ENCODE measurements around the gene DES.
"Not testable (repeated sequence)": the region's sequence is repeated elsewhere in the genome, so short reads cannot be mapped to it uniquely, and the experiment has no call there.

DES gene

GRCh38 chr2:219405451-219405850 lies 12.7 kb upstream of the DES start:
- Histone ChIP-seq H3K27me3 (replicated peaks; ENCODE audit: insufficient read depth, low read length) (peaks cover 3% of the 10 kb centered on the region; the same call in 1 of the 2 replicates), H3K79me2 (ENCODE audit: low read length) (no peaks in the 10 kb centered on the region), H2AFZ (ENCODE audit: low read length) (no peak overlapping the region)

GRCh38 chr2:219405958-219406860 lies 12.0 kb upstream of the DES start:
- H3K4me3 ChIP-seq (ENCODE audit: low read length): no peak overlapping the region
- no peak overlapping the region for H2AFZ ChIP-seq (ENCODE audit: low read length)
- H3K27me3 ChIP-seq (replicated peaks; ENCODE audit: insufficient read depth, low read length): peaks cover 3% of the 10 kb centered on the region; the same call in 1 of the 2 replicates
- no peak overlapping the region for H3K4me2 ChIP-seq (ENCODE audit: low read depth, low read length)
- no peak for TF ChIP-seq EZH2phosphoT487 (IDR thresholded peaks at IDR 0.05; ENCODE audit: low read length)
- no peak for TF ChIP-seq CTCF (IDR thresholded peaks at IDR 0.05; ENCODE audit: low read length)
- TF ChIP-seq EZH2 (optimal IDR thresholded peaks at IDR 0.05; ENCODE audit: low read depth, low read length): no peak
- H3K9me2 ChIP-seq (replicated peaks; ENCODE audit: insufficient read depth, low read length): no peaks in the 10 kb centered on the region
- H4K20me1 ChIP-seq (ENCODE audit: insufficient read depth, low read length): no peaks in the 10 kb centered on the region
- no peaks in the 10 kb centered on the region for H3F3A ChIP-seq (ENCODE audit: insufficient read depth, low read length)
- no peaks in the 10 kb centered on the region for H3K4me1 ChIP-seq (ENCODE audit: low read length)
- no peak overlapping the region for H3K27ac ChIP-seq (ENCODE audit: low read length)
- no peak for DNase-seq
- H3K9me3 ChIP-seq (replicated peaks; ENCODE audit: insufficient read depth, low read length): no peaks in the 10 kb centered on the region
- H3K36me3 ChIP-seq (replicated peaks; ENCODE audit: insufficient read depth, low read length): no peaks in the 10 kb centered on the region
- H3K9ac ChIP-seq (ENCODE audit: low read length): no peak overlapping the region
- no peaks in the 10 kb centered on the region for H3K79me2 ChIP-seq (ENCODE audit: low read length)

More at GRCh38 chr2:219405451-219405850, 12.7 kb upstream of the DES start:
- no peaks in the 10 kb centered on the region for H3K9me3 ChIP-seq (replicated peaks; ENCODE audit: insufficient read depth, low read length)
- H3F3A ChIP-seq (ENCODE audit: insufficient read depth, low read length): no peaks in the 10 kb centered on the region
- no peaks in the 10 kb centered on the region for H3K4me1 ChIP-seq (ENCODE audit: low read length)
- no peak for TF ChIP-seq EZH2phosphoT487 (IDR thresholded peaks at IDR 0.05; ENCODE audit: low read length)
- no peak overlapping the region for H3K9ac ChIP-seq (ENCODE audit: low read length)
- H3K27ac ChIP-seq (ENCODE audit: low read length): no peak overlapping the region
- H3K4me3 ChIP-seq (ENCODE audit: low read length): no peak overlapping the region
- no peaks in the 10 kb centered on the region for H3K9me2 ChIP-seq (replicated peaks; ENCODE audit: insufficient read depth, low read length)
- no peak for DNase-seq
- no peak overlapping the region for H3K4me2 ChIP-seq (ENCODE audit: low read depth, low read length)
- no peaks in the 10 kb centered on the region for H4K20me1 ChIP-seq (ENCODE audit: insufficient read depth, low read length)
- H3K36me3 ChIP-seq (replicated peaks; ENCODE audit: insufficient read depth, low read length): no peaks in the 10 kb centered on the region

GRCh38 chr2:219406861-219407230 lies 11.3 kb upstream of the DES start:
- no peak overlapping the region for H3K9ac ChIP-seq (ENCODE audit: low read length)
- H2AFZ ChIP-seq (ENCODE audit: low read length): no peak overlapping the region

GRCh38 chr2:219407343-219407742 lies 10.8 kb upstream of the DES start:
- H3K79me2 ChIP-seq (ENCODE audit: low read length); H3K9ac ChIP-seq (ENCODE audit: low read length); H3K4me1 ChIP-seq (ENCODE audit: low read length); H4K20me1 ChIP-seq (ENCODE audit: insufficient read depth, low read length); H3K4me2 ChIP-seq (ENCODE audit: low read depth, low read length); H3K4me3 ChIP-seq (ENCODE audit: low read length); H3K36me3 ChIP-seq (replicated peaks; ENCODE audit: insufficient read depth, low read length); H3K9me3 ChIP-seq (replicated peaks; ENCODE audit: insufficient read depth, low read length); H2AFZ ChIP-seq (ENCODE audit: low read length); H3F3A ChIP-seq (ENCODE audit: insufficient read depth, low read length); DNase-seq; H3K27ac ChIP-seq (ENCODE audit: low read length); H3K9me2 ChIP-seq (replicated peaks; ENCODE audit: insufficient read depth, low read length); H3K27me3 ChIP-seq (replicated peaks; ENCODE audit: insufficient read depth, low read length): not testable (repeated sequence)

More at GRCh38 chr2:219406861-219407230, 11.3 kb upstream of the DES start:
- Histone ChIP-seq H3K4me2 (ENCODE audit: low read depth, low read length) (no peak overlapping the region), H3K9me3 (replicated peaks; ENCODE audit: insufficient read depth, low read length) (no peaks in the 10 kb centered on the region), H3K27me3 (replicated peaks; ENCODE audit: insufficient read depth, low read length) (peaks cover 3% of the 10 kb centered on the region; the same call in 1 of the 2 replicates), H3K9me2 (replicated peaks; ENCODE audit: insufficient read depth, low read length) (no peaks in the 10 kb centered on the region), H3K4me3 (ENCODE audit: low read length) (no peak overlapping the region), H4K20me1 (ENCODE audit: insufficient read depth, low read length) (no peaks in the 10 kb centered on the region), H3F3A (ENCODE audit: insufficient read depth, low read length) (no peaks in the 10 kb centered on the region), H3K27ac (ENCODE audit: low read length) (no peak overlapping the region), H3K36me3 (replicated peaks; ENCODE audit: insufficient read depth, low read length) (no peaks in the 10 kb centered on the region), H3K4me1 (ENCODE audit: low read length) (no peaks in the 10 kb centered on the region), H3K79me2 (ENCODE audit: low read length) (no peaks in the 10 kb centered on the region)
- DNase-seq: no peak
- TF ChIP-seq EZH2phosphoT487 (IDR thresholded peaks at IDR 0.05; ENCODE audit: low read length): no peak
- TF ChIP-seq CTCF (IDR thresholded peaks at IDR 0.05; ENCODE audit: low read length): no peak
- no peak for TF ChIP-seq EZH2 (optimal IDR thresholded peaks at IDR 0.05; ENCODE audit: low read depth, low read length)
